Liver (tissue), 9 donors: ENCODE measurements around the gene LEMD1. TPM values are rescaled to one million over a fixed set of nuclear protein-coding genes. Genes with fewer than 3 reads are reported as not detected.
A peak's percentile ranks its signal among the peaks of the same experiment; 100 is the strongest.

ENCODE experiments used
- DNase-seq: peaks from one replicate; pipeline ENCODE4 v3.0.0-alpha.2; 2017; ENCODE audit warnings: low spot score
- H3K27ac ChIP-seq, 2 donors: one replicate each; pipeline ENCODE4 v1.7.0; 2013; ENCODE audit warnings: inconsistent platforms in 2 of 2, low read length in 2 of 2, control low read depth in 1 of 2, low read depth in 1 of 2, mild to moderate bottlenecking in 1 of 2
- H3K27me3 ChIP-seq, 4 donors: one replicate each; pipeline versions ENCODE4 v1.6.1 to v1.7.0; 2013; ENCODE audit warnings: low read length in 3 of 4, inconsistent platforms in 1 of 4, mild to moderate bottlenecking in 1 of 4, moderate library complexity in 1 of 4; ENCODE audit not compliant: control insufficient read depth in 4 of 4, insufficient read depth in 4 of 4
- H3K36me3 ChIP-seq, 4 donors: one replicate each; pipeline versions ENCODE4 v1.6.1 to v1.7.0; 2013; ENCODE audit warnings: low read length in 3 of 4, mild to moderate bottlenecking in 3 of 4, low read depth in 1 of 4, moderate library complexity in 1 of 4; ENCODE audit not compliant: control insufficient read depth in 4 of 4, insufficient read depth in 3 of 4
- H3K4me1 ChIP-seq, 4 donors: one replicate each; pipeline versions ENCODE4 v1.6.1 to v1.7.0; 2013; ENCODE audit warnings: low read length in 3 of 4, mild to moderate bottlenecking in 3 of 4, moderate library complexity in 1 of 4; ENCODE audit not compliant: control insufficient read depth in 4 of 4, insufficient read depth in 4 of 4
- H3K4me3 ChIP-seq, 3 donors: one replicate each; pipeline versions ENCODE4 v1.6.1 to v1.7.0; 2013; ENCODE audit warnings: low read length in 3 of 3, control low read depth in 1 of 3, low read depth in 1 of 3, mild to moderate bottlenecking in 1 of 3
- H3K9ac ChIP-seq, 2 donors: one replicate each; pipeline ENCODE4 v1.7.0; 2013; ENCODE audit warnings: low read length in 2 of 2, mild to moderate bottlenecking in 2 of 2, moderate library complexity in 2 of 2, control low read depth in 1 of 2, low read depth in 1 of 2
- H3K9me3 ChIP-seq, 4 donors: one replicate each; pipeline versions ENCODE4 v1.6.1 to v1.7.0; 2013; ENCODE audit warnings: low read length in 3 of 4; ENCODE audit not compliant: control insufficient read depth in 4 of 4
- EGR1 ChIP-seq, 2 donors: IDR thresholded peaks; 2 replicates each; pipeline ENCODE4 v1.6.1; 2016 to 2018; ENCODE audit warnings: antibody characterized with exemption in 2 of 2, low read depth in 2 of 2
- FOXA1 ChIP-seq: IDR thresholded peaks from 2 replicates; pipeline ENCODE4 v1.6.1; 2016; ENCODE audit warnings: antibody characterized with exemption
- FOXA2 ChIP-seq: IDR thresholded peaks from 2 replicates; pipeline ENCODE4 v1.6.1; 2016; ENCODE audit warnings: antibody characterized with exemption
- GABPA ChIP-seq, 2 donors: IDR thresholded peaks in 1 of 2; conservative IDR thresholded peaks in 1 of 2; 2 replicates each; pipeline ENCODE4 v1.6.1; 2016; ENCODE audit warnings: antibody characterized with exemption in 2 of 2, mild to moderate bottlenecking in 1 of 2, moderate library complexity in 1 of 2
- HNF4A ChIP-seq, 2 donors: conservative IDR thresholded peaks; 2 replicates each; pipeline ENCODE4 v1.6.1; 2016; ENCODE audit warnings: antibody characterized with exemption in 2 of 2, mild to moderate bottlenecking in 2 of 2
- HNF4G ChIP-seq: IDR thresholded peaks from 2 replicates; pipeline ENCODE4 v1.6.1; 2016; ENCODE audit warnings: antibody characterized with exemption
- JUND ChIP-seq, 2 donors: IDR thresholded peaks; 2 replicates each; pipeline ENCODE4 v1.6.1; 2016; ENCODE audit warnings: antibody characterized with exemption in 2 of 2
- NR2F2 ChIP-seq: IDR thresholded peaks from 2 replicates; pipeline ENCODE4 v1.6.1; 2016; ENCODE audit warnings: antibody characterized with exemption
- RAD21 ChIP-seq, 2 donors: IDR thresholded peaks; 2 replicates each; pipeline ENCODE4 v1.6.1; 2016; ENCODE audit warnings: antibody characterized with exemption in 2 of 2, mild to moderate bottlenecking in 2 of 2
- REST ChIP-seq: IDR thresholded peaks from 2 replicates; pipeline ENCODE4 v1.6.1; 2016; ENCODE audit warnings: antibody characterized with exemption, mild to moderate bottlenecking
- RXRA ChIP-seq, 2 donors: IDR thresholded peaks; 2 replicates each; pipeline ENCODE4 v1.6.1; 2017 to 2018; ENCODE audit warnings: antibody characterized with exemption in 2 of 2, mild to moderate bottlenecking in 1 of 2
- SP1 ChIP-seq: IDR thresholded peaks from 2 replicates; pipeline ENCODE4 v1.6.1; 2018; ENCODE audit warnings: antibody characterized with exemption, mild to moderate bottlenecking
- TAF1 ChIP-seq: conservative IDR thresholded peaks from 2 replicates; pipeline ENCODE4 v1.6.1; 2016; ENCODE audit warnings: antibody characterized with exemption, mild to moderate bottlenecking
- YY1 ChIP-seq: IDR thresholded peaks from 2 replicates; pipeline ENCODE4 v1.6.1; 2016; ENCODE audit warnings: antibody characterized with exemption, mild to moderate bottlenecking
- WGBS: extraction: QIAGEN DNeasy Blood & Tissue Kit; methylation state at CpG from one replicate; pipeline ENCODE4 v1.1.7; 2013; 5-methylcytosine and 5-hydroxymethylcytosine counted together
- polyA plus RNA-seq, 2 donors: library from polyadenylated mRNA; stranded (reverse) in 1 of 2; unstranded in 1 of 2; fragments of 200-250 nt in 1 of 2; fragments of >200 nt in 1 of 2; fragmentation: Nextera tagmentation in 1 of 2; extraction: Ambion mirVana in 1 of 2; gene quantifications; one replicate each; pipeline versions ENCODE4 v1.2.1 to v1.2.3, GENCODE V29; 2013 to 2015
- total RNA-seq, 2 donors: library from RNA; depleted of rRNA; stranded (reverse); fragments of >200 nt; gene quantifications; one replicate each; pipeline ENCODE4 v1.2.3, GENCODE V29; 2014
- TF ChIP-seq, protein P1 (sequence below): IDR thresholded peaks from 2 replicates; pipeline ENCODE4 v1.6.1; 2016; ENCODE audit warnings: antibody characterized with exemption
- TF ChIP-seq, protein P2 (sequence below): IDR thresholded peaks from 2 replicates; pipeline ENCODE4 v1.6.1; 2016; ENCODE audit warnings: antibody characterized with exemption
- TF ChIP-seq, protein P3 (sequence below): fragments of 150-350 bp; IDR thresholded peaks from 2 replicates; pipeline ENCODE4 v1.5.1; 2017; ENCODE audit warnings: improper control_type of control experiment, low read depth, low read length; ENCODE audit not compliant: missing input control
- TF ChIP-seq, protein P4 (sequence below): IDR thresholded peaks from 2 replicates; pipeline ENCODE4 v1.6.1; 2016; ENCODE audit warnings: antibody characterized with exemption
- donor health status: healthy.
- donor health status: healthy.
- donor health status: healthy.
- donor health status: healthy.
- donor health status: healthy.

The LEMD1 gene
- total and polyA plus RNA-seq, 4 donors = not detected

GRCh38 chr1:205360891-205361290 lies 61.0 kb downstream of the LEMD1 start:
- Histone ChIP-seq H3K4me3 (no peak overlapping the region), H3K27me3 (peaks cover 0 to 13% (median 3%) of the 10 kb centered on the region in 4 donors), H3K9ac (no peak overlapping the region), H3K4me1 (no peaks in the 10 kb centered on the region), H3K36me3 (no peaks in the 10 kb centered on the region), H3K27ac (no peak overlapping the region), H3K9me3 (no peaks in the 10 kb centered on the region)
- 80% methylated on average over 4 of the region's 4 CpGs for WGBS
- TF ChIP-seq GABPA (IDR thresholded peaks at IDR 0.05 in 1 of 2, conservative IDR thresholded peaks at IDR 0.05 in 1 of 2) = no peak
- TF ChIP-seq, protein P1, sequence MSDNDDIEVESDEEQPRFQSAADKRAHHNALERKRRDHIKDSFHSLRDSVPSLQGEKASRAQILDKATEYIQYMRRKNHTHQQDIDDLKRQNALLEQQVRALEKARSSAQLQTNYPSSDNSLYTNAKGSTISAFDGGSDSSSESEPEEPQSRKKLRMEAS = peak; percentile 24
- no peak for DNase-seq

DNA sequence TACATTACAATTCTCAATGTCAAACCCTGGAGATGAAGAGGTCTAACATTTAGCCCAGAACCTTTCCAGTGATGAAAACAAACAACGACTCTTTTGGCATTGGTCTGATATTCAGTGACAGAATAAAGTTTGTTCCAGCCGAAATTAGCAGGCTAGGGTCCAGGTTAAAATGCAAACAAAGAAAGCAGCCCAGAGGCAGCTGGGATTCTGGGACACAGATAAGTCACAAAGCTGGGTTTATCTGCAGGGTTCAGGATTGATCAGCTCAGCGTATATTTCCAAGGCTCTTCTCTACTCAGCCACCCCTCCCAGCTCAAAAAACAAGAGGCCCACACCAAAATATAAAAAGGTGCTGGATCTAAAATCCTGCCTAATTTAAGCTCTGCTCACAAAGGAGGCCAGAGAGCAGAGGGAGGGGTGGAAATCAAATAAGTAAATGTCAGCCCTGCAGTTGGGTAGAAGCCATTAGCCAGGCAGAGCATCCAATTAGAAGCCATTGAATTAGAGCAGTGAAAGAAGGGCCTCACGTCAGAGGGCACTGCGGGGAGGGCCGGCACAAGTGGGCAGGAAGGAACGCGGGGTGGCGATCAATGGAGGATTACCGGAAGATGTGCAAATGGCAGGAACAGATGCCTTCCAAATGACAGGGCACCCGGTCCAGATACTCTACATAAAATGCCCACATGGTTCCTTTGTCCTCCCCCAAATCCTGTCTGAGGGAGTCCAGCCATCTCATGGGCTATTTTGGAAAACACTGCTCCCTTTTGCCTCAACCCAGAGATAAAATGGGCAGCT lies 61.9 kb downstream of the LEMD1 start:
- H3K36me3 ChIP-seq = no peaks in the 10 kb centered on the region
- H3K27ac ChIP-seq = no peak overlapping the region
- no peak for TF ChIP-seq FOXA2
- TF ChIP-seq HNF4A (conservative IDR thresholded peaks at IDR 0.05) = no peak
- no peak for TF ChIP-seq YY1
- TF ChIP-seq NR2F2 = no peak
- no peak for TF ChIP-seq EGR1 (IDR thresholded peaks at IDR 0.05; ENCODE audit: low read depth in 2 of 2)
- TF ChIP-seq SP1 = no peak
- no peak for TF ChIP-seq HNF4G
- no peak for TF ChIP-seq RAD21 (IDR thresholded peaks at IDR 0.05)
- TF ChIP-seq, protein P2, sequence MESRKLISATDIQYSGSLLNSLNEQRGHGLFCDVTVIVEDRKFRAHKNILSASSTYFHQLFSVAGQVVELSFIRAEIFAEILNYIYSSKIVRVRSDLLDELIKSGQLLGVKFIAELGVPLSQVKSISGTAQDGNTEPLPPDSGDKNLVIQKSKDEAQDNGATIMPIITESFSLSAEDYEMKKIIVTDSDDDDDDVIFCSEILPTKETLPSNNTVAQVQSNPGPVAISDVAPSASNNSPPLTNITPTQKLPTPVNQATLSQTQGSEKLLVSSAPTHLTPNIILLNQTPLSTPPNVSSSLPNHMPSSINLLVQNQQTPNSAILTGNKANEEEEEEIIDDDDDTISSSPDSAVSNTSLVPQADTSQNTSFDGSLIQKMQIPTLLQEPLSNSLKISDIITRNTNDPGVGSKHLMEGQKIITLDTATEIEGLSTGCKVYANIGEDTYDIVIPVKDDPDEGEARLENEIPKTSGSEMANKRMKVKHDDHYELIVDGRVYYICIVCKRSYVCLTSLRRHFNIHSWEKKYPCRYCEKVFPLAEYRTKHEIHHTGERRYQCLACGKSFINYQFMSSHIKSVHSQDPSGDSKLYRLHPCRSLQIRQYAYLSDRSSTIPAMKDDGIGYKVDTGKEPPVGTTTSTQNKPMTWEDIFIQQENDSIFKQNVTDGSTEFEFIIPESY = no peak
- TF ChIP-seq FOXA1 = no peak
- TF ChIP-seq, protein P3, sequence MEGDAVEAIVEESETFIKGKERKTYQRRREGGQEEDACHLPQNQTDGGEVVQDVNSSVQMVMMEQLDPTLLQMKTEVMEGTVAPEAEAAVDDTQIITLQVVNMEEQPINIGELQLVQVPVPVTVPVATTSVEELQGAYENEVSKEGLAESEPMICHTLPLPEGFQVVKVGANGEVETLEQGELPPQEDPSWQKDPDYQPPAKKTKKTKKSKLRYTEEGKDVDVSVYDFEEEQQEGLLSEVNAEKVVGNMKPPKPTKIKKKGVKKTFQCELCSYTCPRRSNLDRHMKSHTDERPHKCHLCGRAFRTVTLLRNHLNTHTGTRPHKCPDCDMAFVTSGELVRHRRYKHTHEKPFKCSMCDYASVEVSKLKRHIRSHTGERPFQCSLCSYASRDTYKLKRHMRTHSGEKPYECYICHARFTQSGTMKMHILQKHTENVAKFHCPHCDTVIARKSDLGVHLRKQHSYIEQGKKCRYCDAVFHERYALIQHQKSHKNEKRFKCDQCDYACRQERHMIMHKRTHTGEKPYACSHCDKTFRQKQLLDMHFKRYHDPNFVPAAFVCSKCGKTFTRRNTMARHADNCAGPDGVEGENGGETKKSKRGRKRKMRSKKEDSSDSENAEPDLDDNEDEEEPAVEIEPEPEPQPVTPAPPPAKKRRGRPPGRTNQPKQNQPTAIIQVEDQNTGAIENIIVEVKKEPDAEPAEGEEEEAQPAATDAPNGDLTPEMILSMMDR = no peak
- no peak for TF ChIP-seq TAF1
- TF ChIP-seq, protein P1 = no peak
- TF ChIP-seq, protein P4, sequence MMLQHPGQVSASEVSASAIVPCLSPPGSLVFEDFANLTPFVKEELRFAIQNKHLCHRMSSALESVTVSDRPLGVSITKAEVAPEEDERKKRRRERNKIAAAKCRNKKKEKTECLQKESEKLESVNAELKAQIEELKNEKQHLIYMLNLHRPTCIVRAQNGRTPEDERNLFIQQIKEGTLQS = no peak
- TF ChIP-seq REST = no peak
- no peak for TF ChIP-seq GABPA (IDR thresholded peaks at IDR 0.05 in 1 of 2, conservative IDR thresholded peaks at IDR 0.05 in 1 of 2)
- no peak for TF ChIP-seq RXRA (IDR thresholded peaks at IDR 0.05)
- TF ChIP-seq JUND (IDR thresholded peaks at IDR 0.05) = no peak
- peaks cover 0 to 13% (median 5%) of the 10 kb centered on the region in 4 donors for H3K27me3 ChIP-seq
- H3K9me3 ChIP-seq = no peaks in the 10 kb centered on the region
- 49% methylated on average over 11 of the region's 11 CpGs for WGBS
- no peaks in the 10 kb centered on the region for H3K4me1 ChIP-seq
- no peak overlapping the region for H3K4me3 ChIP-seq
- no peak for DNase-seq
- H3K9ac ChIP-seq = no peak overlapping the region
